GM18519 (cell line): Measurements from ENCODE around the gene KCNQ1.

Experiments
- ATAC-seq: cut with Tn5 transposase; IDR thresholded peaks from one replicate; pipeline ENCODE4 v1.9.1; 2021; ENCODE audit warnings: mild to moderate bottlenecking, moderate library complexity; ENCODE audit not compliant: unreplicated experiment, low FRiP score

KCNQ1 gene

DNA sequence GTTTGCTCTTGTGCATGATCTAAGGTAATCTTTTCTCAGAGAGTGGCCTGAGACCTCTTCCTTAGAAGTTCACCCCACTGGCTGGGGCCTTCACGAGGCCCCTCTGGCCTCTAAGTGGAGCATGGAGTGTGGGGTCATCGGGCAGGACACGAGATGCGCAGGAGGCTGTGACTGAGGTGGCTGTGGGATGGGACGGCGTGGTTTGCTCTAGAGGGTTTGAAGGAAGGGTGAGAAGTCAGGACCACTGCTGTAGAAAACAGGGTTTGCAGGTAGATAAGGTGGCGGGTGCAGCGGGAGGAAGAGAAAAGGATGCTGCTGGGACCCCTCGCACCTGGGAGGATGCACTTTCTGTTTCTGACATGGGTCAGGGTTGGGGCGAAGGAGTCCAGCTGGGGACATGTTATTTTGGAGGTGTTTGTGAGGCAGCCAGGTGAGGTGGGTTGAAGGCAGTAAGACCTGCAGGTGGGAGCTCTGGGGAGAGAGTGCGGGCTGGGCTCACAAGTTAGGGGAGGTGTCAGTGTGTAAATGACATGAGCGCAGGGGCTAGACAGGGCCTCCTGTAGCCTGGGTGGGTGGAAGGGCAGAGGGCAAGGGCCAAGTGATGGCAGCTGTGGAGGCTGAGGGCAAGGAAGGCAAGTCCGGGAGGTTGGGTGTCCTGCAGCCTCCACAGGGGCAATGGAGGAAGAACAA lies 62.5 kb downstream of the KCNQ1 start:
- ATAC-seq: no peak

DNA sequence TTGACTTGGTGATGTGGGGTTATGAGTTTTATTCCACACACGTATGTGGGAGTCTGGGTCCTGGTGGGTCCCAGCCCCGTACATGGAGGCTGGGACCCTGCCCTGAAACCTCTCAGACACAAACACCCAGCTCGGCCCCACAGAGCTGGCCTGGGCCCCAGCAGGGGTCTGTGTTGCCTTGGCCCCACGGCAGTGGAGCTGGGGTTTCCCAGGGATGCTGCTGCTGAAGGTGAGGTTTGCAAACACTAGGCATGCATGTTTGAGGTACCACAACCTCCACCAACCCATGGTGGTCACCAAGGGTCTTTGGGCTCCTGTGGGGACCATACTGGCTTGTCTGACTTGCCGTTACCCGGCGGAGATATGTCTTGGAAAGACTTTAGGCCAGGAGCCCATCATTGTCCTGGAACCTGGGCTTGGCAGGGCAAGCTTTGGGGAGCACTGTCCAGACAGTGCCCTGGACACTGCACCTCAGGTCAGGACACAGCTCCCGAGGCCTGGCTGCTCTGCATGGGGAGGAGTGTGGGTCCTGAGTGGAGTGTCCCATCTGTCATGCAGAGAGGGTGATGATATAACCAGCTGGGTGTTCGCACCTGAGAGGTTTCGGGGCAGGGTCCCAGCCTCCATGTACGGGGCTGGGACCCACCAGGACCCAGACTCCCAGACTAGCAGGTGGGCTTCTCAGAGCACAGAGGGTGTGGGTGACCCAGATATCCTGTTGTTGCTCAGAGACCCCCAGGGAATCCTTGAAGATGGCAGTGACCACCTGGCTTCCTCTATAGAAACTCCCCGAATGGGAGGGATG lies 63.3 kb downstream of the KCNQ1 start:
- ATAC-seq: no peak

DNA sequence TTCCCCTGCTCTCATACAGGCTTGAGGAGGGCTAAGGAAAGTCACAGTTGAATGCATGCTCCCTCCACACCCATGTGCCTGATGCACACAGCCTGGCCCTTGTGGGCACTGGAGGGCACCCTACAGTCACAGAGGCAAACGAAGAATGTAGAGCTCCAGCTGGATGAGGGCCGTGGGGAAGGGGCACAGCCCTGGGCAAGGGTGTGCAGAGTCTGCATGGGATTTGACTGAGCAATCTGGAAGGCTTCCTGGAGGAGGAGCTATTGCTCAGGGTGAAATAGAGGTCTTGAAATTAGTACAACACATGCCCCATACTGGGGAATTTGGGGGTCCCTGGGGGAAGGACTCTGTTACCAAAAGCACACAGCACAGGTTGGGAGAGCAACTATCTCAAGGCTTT lies 64.0 kb downstream of the KCNQ1 start:
- no peak for ATAC-seq

DNA sequence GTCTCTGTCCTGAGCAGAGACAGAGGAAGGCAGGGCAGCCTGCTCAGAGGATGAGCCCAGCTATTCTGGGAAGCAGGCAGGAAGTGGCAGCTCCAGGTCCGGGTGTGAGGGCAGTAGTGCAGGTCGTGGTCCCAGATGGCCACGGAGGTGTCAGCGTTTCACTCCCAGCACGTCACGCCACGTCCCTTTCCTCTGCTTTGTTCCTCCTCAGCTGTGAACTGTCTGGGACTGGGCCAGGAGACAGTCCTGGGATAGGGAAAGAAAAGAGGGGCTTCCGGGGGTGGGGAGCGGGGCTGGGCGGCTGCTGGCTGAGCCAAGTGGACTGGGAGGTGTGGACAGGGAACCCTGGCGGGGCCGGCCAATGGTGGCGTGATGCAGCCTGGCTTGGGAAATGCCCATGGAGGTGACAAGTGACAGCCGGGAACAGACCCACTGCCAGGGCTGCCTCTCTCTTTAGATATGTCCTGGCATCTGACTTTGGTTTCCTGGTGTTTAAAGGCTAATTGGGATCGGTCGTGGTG lies 64.7 kb downstream of the KCNQ1 start:
- ATAC-seq: no peak

DNA sequence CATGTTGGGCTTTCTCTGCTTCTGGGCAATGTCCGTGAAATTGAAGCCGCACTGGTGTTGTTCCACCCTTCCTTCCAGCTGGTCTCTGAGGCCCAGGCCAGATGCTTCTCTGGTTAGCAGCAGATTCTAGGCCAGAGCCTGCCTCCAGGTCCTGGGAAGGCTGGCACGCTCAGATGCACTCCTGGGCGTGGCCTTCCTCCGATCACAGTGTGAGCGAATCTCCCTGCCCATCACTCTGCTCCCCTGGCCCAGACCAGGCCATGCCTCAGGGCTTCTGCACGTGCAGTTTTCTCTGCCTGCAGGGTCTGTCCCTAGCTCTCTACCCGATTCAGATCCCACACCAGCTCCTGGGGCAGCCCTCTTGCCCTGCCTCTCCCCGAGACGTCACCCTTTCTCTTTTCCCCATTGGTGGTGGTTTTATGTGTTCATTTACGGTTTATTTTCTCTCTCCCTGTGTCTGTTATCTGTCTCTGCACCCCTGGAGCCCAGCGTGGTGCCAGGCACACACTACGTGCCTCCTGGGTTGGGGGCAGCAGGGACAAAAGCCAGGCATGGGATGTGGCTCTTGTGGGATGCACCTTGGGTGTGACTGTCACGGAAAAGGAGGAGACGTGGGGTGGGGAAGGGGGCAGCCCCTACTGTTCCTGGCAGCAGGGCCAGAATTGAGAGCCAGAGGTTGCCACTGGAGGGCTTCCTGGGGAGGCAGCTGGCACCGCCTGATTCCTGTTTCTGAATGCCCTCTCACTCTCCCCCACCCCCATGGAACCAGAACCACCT lies 66.0 kb downstream of the KCNQ1 start:
- no peak for ATAC-seq

DNA sequence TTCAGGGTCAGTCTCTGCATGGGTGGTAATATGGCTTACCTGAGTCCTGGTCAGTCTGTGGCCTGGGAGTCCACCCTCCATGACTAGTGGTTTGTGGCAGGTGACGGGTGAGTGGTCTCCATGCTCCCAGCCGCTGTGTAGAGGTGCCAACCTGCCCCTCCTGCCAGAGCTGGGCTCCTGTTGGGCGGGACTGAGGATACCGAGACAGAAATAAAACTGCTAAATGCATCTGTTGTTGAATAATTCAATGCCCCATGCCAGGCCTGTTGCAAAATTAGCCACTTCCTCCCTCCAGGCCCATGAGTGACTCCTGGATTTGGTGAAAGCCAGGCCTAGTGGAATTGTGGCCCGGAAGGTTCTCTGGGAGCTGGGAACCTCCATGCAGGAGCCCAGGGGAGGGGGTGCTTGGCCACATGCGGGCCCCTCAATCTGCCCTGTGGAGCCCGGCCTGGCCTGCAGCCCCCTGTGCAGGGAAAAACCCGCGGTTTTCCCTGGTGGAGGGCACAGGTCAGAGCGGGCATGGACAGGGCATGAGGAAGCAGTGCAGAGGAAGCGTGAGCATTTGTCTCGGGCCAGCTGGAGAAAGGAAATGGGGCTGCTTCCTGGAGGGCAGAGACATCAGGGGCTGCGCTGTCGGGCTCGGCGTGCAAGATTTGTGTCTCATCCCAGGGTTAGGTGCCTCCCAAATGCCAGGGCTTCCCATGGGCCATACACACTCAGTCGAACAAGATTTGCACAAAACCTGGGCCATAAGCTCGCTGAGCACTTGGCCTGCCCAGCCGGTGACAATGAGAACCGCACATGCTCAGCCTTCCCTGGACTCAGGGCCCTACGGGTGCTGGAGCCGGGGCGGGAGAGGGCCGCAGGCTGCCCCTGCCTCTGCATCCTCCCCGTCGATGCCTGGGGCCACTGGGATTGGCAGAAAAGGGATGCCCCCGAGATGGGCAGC lies 66.9 kb downstream of the KCNQ1 start:
- ATAC-seq: no peak

DNA sequence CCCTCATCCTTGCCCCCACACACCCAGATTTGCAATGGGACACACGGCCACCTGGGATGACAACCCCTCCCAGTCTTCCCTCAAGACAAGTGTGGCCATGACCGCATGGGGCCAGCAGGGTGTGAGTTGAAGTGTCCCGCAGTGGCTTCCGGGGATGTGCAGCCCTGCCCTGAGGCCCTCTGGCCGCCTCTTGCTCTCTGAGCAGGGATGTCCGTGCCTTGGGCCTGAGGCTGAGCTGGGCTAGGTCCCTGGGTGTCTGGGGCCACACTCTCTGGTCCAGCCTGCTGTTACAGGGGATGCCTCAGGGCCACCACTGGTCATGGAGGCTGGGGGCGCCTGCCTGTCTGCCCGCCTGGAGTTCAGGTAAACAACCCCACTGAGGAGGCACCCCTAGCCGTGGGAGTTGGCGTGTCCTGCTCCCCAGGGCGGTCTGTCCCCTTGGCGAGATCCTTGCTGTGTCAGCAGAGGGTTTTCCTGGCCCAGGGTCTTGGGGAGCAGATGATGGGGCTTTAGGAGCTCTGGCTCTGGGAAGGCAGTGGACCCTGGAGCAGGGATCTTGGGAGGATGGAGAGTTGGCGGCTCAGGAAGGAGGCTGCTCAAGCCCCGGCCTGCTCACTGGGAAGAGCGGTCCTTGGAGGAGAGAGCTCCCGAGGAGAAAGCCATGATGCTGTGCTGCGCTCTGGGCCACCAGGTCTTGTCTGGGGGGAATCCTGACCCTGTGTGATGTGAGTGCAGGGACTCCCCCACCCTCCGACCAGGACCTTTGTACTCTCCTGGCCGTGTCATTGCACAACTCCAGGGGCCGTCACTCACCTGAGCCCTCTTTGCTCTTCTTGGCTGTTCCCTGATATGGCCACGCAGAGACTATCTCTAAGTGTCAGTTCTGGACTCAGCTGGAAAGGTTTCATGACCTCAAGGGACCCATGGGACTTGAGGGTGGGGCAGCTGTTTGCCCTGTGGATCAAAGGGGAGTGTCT lies 67.9 kb downstream of the KCNQ1 start:
- ATAC-seq: no peak

DNA sequence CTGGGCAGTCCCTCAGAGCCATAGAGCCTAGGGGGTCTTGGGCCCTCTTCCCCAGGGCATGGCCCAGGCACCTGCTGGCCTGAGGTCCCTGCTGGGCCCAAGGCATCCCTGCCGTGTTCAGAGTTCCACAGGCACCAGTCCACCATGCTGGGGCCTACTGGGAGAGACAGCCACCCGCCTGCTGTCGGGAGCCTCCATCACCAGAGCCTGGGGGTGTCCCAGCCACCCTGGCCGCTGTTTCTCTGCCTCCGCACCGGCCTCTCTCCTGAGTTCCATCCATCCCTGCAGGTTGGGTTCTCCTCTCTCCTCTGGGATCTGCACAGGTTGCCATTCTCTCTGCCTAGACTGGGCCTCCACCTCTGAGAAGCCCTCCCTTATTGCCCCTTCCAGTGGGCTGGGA lies 68.6 kb downstream of the KCNQ1 start:
- ATAC-seq: no peak

DNA sequence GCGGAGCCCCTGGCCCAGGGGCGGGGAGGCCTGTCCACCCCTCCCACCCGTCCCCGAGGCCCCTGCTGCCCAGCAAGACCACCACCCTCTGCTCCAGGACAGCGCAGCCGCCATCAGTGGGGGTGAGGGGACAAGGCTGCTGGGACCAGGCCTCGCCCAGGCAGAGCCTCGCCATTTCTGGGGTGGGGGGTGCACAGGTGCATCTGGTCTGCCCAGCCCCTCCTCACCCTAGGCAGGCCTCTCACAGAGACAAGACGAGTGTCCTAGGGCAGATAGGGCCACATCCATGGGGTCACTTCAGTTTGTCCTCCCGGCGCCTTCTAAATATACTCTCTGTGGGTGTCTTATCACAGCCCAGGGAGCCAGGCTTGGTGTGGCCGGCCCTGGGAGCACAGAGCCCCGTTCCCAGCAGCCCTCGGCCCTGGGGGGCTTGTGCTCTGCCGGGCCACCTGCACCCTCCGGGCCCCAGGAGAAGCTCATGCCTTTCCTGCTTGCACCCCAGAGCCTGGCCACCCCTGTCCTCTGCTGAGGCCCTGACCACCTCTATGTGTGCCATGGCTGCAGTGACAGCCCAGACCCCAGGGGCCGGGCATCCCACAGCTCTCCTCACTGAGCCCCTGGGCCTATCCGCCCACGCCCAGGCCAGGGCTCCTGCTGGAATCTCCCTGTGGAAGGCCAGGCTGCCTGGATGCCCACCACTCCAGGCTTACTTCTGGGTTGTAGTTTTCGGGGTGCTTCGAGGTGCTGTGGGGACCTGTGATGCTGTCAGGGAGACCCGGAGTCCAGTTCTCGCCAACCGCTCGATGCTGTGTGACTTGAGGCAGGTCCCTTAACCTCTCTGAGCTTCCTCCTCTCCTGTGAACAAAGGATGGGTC lies 70.8 kb downstream of the KCNQ1 start:
- ATAC-seq: no peak

DNA sequence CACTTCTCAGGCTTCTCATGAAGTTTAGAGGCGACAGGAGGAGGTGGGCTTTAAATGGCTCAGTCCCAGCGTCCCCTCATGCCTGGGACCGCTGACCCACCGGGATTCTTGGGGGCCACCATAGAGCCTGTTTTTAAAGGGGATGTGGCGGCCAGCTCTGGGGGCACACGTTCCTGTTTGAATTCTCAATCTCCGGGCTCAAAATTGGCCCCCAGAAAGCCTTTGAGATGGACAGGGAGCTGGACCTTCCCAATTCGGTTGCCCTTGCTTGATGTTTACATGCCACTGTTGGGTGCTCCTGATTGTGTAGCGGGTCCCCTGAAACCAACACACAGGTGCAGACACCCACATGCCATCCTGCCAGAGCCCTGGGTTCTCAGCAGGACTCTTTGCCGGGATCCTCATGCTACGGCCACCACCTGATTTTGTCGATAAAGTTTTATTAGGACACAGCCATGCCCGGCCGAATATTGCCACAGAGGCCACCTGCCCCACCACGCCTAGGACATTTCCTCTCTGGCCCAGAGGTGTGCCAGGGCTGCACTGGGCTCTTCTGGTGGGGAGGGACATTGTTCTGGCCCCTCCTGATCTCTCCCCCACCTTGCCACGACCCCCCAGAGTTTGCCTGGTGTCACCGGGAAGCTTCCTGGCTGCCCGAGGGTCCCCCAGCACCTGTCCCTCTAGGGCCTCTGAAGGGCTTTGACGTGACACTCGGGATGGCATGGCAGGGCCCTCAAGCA lies 71.6 kb downstream of the KCNQ1 start:
- no peak for ATAC-seq

DNA sequence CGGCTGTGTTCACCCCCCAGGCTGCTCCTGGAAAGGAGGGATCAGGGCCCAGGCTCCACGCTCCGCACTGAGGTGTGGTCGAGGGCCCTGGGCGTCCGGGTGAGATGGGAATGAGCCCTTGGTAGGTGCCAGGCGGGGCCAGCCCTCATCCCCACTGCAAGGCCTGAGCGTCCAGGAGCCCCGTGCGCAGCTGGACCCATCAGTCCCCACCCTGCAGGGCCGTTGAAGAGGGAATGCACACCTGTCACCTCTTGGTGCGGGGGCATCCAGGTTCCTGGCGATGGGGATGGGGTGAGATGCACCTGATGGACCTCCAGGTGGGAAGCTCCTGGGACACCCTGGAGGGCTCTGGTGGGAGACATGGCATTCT lies 72.2 kb downstream of the KCNQ1 start:
- no peak for ATAC-seq

DNA sequence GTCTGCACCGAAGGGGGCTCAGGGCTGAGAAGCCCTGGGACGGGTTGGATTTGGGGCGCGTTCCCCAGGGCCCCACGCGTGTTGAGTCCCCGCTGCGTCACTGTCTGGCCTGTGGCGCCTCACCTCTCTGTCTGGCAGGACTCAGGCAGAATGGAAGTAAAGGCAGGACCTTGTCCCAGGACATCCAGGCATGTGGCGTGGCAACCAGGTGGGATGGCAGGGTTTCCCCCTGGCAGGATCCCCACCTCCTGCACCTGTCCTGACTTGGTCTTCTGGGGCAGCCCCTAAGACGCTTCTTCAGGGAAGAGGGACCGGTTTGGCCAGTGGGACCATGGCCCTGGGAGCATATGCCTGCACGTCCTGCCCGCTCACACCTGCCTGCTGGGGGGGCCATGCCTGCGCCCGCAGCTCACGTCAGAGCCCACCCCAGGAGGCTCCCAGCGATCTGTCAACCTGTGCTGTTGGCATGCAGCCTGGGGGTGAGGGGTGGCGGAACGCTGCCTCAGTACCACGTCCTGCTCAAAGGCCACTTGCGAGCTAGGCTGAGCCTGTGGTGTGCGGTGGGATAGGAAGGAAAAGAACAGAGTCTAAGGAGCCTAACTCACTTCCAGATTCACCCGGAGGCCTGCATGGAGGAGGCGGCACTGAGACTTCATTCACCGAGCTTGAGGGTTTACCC lies 72.7 kb downstream of the KCNQ1 start:
- no peak for ATAC-seq

DNA sequence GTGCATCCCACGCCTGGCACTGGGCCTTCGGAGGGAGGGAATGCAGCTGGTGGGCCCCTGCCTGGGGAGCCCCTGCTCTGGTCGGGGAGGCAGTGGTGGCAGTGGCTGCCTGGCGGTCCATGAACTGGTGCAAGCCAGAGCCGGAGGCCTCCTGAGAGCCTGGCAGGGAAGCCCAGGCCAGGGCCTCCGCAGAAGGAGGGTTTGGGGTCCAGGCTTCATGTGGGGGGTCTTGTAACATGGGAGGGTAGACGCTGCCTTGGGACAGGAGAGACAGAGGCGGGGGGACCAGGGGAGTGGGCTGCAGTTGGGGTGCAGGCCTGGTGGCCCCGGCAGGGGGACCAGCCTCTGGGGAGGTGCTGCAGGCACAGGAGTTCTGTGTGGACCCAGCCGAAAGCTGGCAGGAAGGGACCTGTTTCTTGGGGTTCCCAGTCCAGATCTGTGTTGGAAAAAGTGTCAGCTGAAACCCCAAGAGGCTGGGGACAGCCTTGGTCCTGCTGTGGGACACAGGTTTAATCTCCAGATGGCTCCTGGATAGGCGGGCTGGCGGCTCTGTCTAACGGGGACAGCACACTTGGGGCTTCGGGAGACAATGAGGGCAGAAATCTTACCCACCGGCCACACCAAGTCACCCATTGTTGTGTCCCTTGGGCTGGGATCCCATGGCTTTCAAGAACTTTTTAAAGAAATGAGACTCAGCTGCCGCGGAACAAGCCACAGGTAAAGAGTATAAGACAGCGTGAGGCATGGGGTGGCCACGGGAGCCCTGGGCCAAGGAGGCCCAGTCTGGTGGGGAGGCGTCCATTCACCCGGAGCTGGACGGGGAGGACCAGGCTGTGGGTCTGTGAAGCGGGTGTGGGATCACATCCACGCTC lies 73.5 kb downstream of the KCNQ1 start:
- no peak for ATAC-seq

DNA sequence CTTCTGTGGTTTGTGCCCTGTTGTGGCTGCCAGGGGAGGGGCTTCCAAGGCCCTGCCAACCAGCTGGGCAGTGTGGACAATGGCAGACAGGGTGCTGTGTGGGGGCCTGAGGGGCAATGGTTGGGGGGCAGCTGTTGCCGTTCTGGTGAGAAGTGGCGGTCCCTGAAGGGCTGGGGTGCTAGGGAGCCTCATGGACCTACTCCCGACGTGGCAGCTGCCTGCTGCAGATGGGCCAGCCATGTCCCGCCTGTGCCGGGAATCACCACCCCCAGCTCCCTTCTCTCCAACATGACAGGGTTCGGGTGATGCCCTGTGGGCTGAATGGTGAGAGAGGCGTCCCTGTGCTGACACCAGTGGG lies 74.2 kb downstream of the KCNQ1 start:
- ATAC-seq: no peak

DNA sequence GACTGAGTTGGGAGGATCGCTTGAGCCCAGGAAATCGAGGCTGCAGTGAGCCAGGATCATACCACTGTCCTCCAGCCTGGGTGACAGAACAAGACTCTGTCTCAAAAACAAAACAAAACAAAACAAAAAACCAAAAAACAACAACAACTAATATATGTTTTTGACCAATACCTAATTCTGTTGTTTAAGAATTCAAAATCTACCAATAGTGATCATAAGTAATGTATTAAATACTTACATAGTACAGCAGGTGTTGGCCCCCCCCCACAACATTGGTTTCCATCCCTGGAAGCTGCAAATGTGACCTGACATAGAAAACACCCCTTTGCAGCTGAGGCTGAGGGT lies 74.7 kb downstream of the KCNQ1 start:
- ATAC-seq: no peak
